Smooth muscle cell (in vitro differentiated cells): ENCODE measurements around the gene HS6ST1. TPM values are rescaled to one million over a fixed set of nuclear protein-coding genes. Genes with fewer than 3 reads are reported as not detected.

Experiments
- DNase-seq: peaks from one replicate; lab custom pipeline; 2025; ENCODE audit not compliant: unreplicated experiment; lab: John Stamatoyannopoulos, UW
- H2AFZ ChIP-seq: fragments of 200-600 bp; sonication (generic); 2 replicates; pipeline ENCODE4 v1.6.0; 2016; ENCODE audit warnings: antibody characterized with exemption, low read depth, mild to moderate bottlenecking
- H3F3A ChIP-seq: fragments of 200-600 bp; sonication (generic); 2 replicates; pipeline ENCODE4 v1.6.0; 2017; ENCODE audit warnings: antibody characterized with exemption, low read depth
- H3K27ac ChIP-seq: fragments of 200-600 bp; sonication (generic); 2 replicates; pipeline ENCODE4 v1.5.1; 2016; ENCODE audit warnings: low read depth, mild to moderate bottlenecking
- H3K27me3 ChIP-seq: fragments of 200-600 bp; sonication (generic); 2 replicates; pipeline ENCODE4 v1.6.1; 2016; ENCODE audit warnings: low read depth, mild to moderate bottlenecking
- H3K36me3 ChIP-seq: fragments of 200-600 bp; sonication (generic); 2 replicates; pipeline ENCODE4 v1.5.1; 2016; ENCODE audit warnings: low read depth
- H3K4me1 ChIP-seq: fragments of 200-600 bp; sonication (generic); 2 replicates; pipeline ENCODE4 v1.5.1; 2016; ENCODE audit warnings: low read depth
- H3K4me2 ChIP-seq: fragments of 200-600 bp; sonication (generic); 2 replicates; pipeline ENCODE4 v1.6.0; 2016; ENCODE audit warnings: mild to moderate bottlenecking
- H3K4me3 ChIP-seq: fragments of 200-600 bp; sonication (generic); 2 replicates; pipeline ENCODE4 v1.5.1; 2016; ENCODE audit warnings: mild to moderate bottlenecking
- H3K79me2 ChIP-seq: fragments of 200-600 bp; sonication (generic); 2 replicates; pipeline ENCODE4 v1.6.0; 2016; ENCODE audit warnings: low read depth, mild to moderate bottlenecking
- H3K9ac ChIP-seq: fragments of 200-600 bp; sonication (generic); 2 replicates; pipeline ENCODE4 v1.6.0; 2016; ENCODE audit warnings: low read depth
- H3K9me3 ChIP-seq: fragments of 200-600 bp; sonication (generic); replicated peaks from 2 replicates; pipeline ENCODE4 v1.5.1; 2016; ENCODE audit warnings: low read depth
- H4K20me1 ChIP-seq: fragments of 200-600 bp; sonication (generic); 2 replicates; pipeline ENCODE4 v1.6.0; 2016; ENCODE audit warnings: low read depth
- CTCF ChIP-seq: fragments of 200-600 bp; sonication (generic); IDR thresholded peaks from 2 replicates; pipeline ENCODE4 v1.5.1; 2017; ENCODE audit warnings: borderline replicate concordance, mild to moderate bottlenecking, antibody characterized with exemption; ENCODE audit not compliant: insufficient read depth, poor library complexity, severe bottlenecking
- WGBS: methylation state at CpG from one replicate; pipeline ENCODE4 v1.1.7; 2016; ENCODE audit warnings: low lambda C conversion rate; 5-methylcytosine and 5-hydroxymethylcytosine counted together
- polyA plus RNA-seq: library from polyadenylated mRNA; unstranded; fragments of >200 nt; fragmentation: Nextera tagmentation; extraction: Ambion mirVana; gene quantifications from 2 replicates; pipeline ENCODE4 v1.2.1, GENCODE V29; 2016
- total RNA-seq: library from RNA; depleted of rRNA; stranded (reverse); fragments of >200 nt; gene quantifications from 2 replicates; pipeline ENCODE4 v1.2.3, GENCODE V29; 2014

Gene HS6ST1
- total and polyA plus RNA-seq, 2 experiments from 2014 or later: 9.3 to 13.0 TPM

DNA sequence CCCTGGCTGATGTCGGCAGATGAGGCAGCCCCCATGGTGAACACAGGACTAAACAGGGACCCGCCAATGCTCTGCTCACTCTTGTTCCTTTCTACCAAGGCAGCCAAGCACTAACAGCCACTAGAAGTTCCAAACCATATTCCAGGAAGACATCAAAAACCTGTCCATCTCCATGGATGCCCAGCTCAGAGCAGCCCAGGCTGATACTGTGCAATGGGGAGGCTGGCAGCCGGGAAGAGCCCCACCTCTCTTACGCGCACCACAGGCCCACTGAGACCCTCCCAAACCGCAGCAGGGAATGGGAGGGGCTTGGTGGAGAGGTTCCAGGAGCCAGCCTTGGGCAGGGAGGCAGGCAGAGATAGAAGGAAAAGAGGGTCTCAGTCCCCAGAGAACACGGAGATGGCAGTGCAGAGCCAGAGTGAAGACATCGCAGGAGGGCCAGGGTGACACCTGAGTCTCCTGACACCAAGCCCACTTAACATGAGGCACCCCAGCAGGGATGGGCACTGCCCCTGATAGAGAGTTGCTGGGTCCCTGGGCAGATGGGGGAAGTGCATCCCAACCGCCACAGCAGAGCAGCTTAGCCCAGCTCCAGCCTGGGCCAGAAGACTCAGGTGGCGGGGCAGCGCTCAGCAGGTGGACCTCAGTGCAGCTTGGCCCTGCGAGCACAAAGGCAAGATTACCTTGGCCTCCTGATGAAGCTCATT, 3.4 kb downstream of the HS6ST1 start:
- Histone ChIP-seq H3K4me2 (no peak overlapping the region), H3K9ac (no peak overlapping the region)

DNA sequence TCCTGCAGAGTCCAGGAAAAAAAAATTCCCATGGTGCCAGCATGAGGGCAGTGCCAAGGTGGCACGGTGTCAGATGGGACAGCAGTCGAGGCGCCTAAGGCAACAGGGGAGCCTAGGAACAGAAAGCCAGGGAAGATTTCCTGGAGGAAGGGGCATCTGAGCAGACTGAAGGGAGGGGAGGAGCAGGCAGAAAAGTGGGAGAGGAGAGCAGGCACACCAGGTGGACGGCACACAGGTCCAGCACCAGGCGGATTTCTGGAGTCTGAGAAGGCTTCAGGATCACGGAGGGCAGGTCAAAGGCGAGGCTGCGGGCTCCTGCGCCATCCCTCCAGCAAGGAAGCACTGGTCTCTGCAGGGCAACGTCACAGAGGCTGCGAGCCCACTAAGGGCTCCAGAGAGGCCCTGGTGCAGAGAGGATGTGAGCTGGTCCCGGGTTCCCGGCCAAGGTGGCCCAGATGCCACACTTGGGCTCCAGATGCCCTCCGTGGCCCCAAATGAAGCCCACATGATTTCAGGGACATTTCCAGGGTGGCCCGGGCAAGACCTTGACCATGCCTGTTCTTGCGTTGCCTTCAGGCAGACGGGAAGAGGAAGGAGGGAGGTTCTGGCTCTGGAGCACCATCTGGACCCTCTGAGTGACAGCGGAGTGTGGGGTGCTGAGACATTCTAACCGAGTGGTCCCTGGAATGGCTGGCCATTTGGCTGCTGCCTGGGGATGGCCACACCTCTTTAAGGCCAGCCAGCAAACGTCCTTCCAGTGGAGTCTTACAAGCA, 4.1 kb downstream of the HS6ST1 start:
- H3K9me3 ChIP-seq: no peaks in the 10 kb centered on the region
- no peak overlapping the region for H3K27ac ChIP-seq
- H3K36me3 ChIP-seq: no peaks in the 10 kb centered on the region
- H2AFZ ChIP-seq: no peak overlapping the region
- no peak for TF ChIP-seq CTCF
- 92% methylated on average over 19 of the region's 20 CpGs for WGBS
- no peak overlapping the region for H3K9ac ChIP-seq
- H3K4me3 ChIP-seq: no peak overlapping the region
- peaks cover 84% of the 10 kb centered on the region for H4K20me1 ChIP-seq
- H3F3A ChIP-seq: no peaks in the 10 kb centered on the region
- DNase-seq: no peak
- no peaks in the 10 kb centered on the region for H3K27me3 ChIP-seq
- peaks cover 42% of the 10 kb centered on the region for H3K79me2 ChIP-seq
- H3K4me2 ChIP-seq: no peak overlapping the region
- H3K4me1 ChIP-seq: peaks cover 17% of the 10 kb centered on the region

More for the DNA sequence above, 3.4 kb downstream of the HS6ST1 start:
- H3K36me3 ChIP-seq: no peaks in the 10 kb centered on the region
- no peak for DNase-seq
- H3F3A ChIP-seq: no peaks in the 10 kb centered on the region
- peaks cover 76% of the 10 kb centered on the region for H4K20me1 ChIP-seq
- H3K27ac ChIP-seq: no peak overlapping the region
- H2AFZ ChIP-seq: no peak overlapping the region
- H3K9me3 ChIP-seq: no peaks in the 10 kb centered on the region
- H3K27me3 ChIP-seq: no peaks in the 10 kb centered on the region
- peaks cover 18% of the 10 kb centered on the region for H3K4me1 ChIP-seq
- peaks cover 41% of the 10 kb centered on the region for H3K79me2 ChIP-seq
- no peak overlapping the region for H3K4me3 ChIP-seq
- no peak for TF ChIP-seq CTCF
- 88% methylated on average over 12 of the region's 12 CpGs for WGBS

- no peak for DNase-seq
- Histone ChIP-seq H3K9ac (no peak overlapping the region), H3K79me2 (peaks cover 44% of the 10 kb centered on the region), H2AFZ (no peak overlapping the region), H3K9me3 (no peaks in the 10 kb centered on the region), H3K27me3 (no peaks in the 10 kb centered on the region), H3K4me3 (no peak overlapping the region), H3K4me1 (peaks cover 13% of the 10 kb centered on the region), H4K20me1 (peaks cover 90% of the 10 kb centered on the region), H3K36me3 (no peaks in the 10 kb centered on the region), H3F3A (no peaks in the 10 kb centered on the region), H3K27ac (no peak overlapping the region), H3K4me2 (no peak overlapping the region)
- 97% methylated on average over 4 of the region's 4 CpGs for WGBS
- no peak for TF ChIP-seq CTCF
Observed at GRCh38 chr2:128313931-128314347, 4.7 kb downstream of the HS6ST1 start.
